ENCODE data around the gene AIFM3.

- TF ChIP-seq CTCF (IDR thresholded peaks at IDR 0.05) (no peak), ZFX (IDR thresholded peaks at IDR 0.05; ENCODE audit: borderline replicate concordance) (no peak)
These were observed 14.1 kb downstream of the AIFM3 start for GRCh38 chr22:20980938-20981722.
